ENCODE results near the gene KANTR.
"Not testable (repeated sequence)": the region's sequence is repeated elsewhere in the genome, so short reads cannot be mapped to it uniquely, and the experiment has no call there.

DNA sequence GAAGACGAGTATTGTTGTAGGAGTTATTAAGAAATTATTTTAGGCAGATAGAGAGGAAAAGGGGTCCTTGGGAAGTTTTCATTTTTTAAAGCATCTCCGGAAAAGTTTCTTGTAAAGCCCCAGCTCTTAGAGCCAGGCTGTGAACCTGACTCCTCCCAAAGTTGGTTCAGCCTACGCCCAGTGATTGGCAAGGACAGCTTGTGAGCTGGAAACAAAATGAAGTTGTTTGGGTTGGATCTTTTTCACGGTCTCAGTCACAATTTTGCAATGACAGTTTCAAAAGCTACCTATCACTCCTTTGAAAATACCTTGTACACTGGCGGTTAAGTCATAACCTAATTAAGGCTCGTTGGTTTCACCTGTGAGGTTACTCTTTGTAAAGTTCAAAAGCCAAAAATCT is 70.6 kb downstream of the KANTR start:
- TF ChIP-seq, protein P1, sequence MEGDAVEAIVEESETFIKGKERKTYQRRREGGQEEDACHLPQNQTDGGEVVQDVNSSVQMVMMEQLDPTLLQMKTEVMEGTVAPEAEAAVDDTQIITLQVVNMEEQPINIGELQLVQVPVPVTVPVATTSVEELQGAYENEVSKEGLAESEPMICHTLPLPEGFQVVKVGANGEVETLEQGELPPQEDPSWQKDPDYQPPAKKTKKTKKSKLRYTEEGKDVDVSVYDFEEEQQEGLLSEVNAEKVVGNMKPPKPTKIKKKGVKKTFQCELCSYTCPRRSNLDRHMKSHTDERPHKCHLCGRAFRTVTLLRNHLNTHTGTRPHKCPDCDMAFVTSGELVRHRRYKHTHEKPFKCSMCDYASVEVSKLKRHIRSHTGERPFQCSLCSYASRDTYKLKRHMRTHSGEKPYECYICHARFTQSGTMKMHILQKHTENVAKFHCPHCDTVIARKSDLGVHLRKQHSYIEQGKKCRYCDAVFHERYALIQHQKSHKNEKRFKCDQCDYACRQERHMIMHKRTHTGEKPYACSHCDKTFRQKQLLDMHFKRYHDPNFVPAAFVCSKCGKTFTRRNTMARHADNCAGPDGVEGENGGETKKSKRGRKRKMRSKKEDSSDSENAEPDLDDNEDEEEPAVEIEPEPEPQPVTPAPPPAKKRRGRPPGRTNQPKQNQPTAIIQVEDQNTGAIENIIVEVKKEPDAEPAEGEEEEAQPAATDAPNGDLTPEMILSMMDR (IDR thresholded peaks at IDR 0.05; ENCODE audit: insufficient read depth, low read depth, low read length): not testable (repeated sequence)
- not testable (repeated sequence) for TF ChIP-seq EZH2 (IDR thresholded peaks at IDR 0.05; ENCODE audit: insufficient read depth, low read length)
